WTC11 (cell line): ENCODE data around the gene SMYD1. TPM values are rescaled to one million over a fixed set of nuclear protein-coding genes. Genes with fewer than 3 reads are reported as not detected.

Source experiments
- ATAC-seq: fragments of 200-7000 bp; cut with Tn5 transposase; 2 replicates; pipeline ENCODE4 v1.10.0; 2021; ENCODE audit warnings: mild to moderate bottlenecking, moderate library complexity
- CTCF ChIA-PET: fragments of 300-600 bp; sonication (Branson Sonifier 250); formaldehyde crosslinking; loops from one replicate; lab custom pipeline; 2021; ENCODE audit warnings: antibody characterized with exemption; lab: Charles Lee
- POLR2A ChIA-PET: fragments of 350-600 bp; sonication (Branson Sonifier 250); formaldehyde crosslinking; loops from one replicate; lab custom pipeline; 2021; ENCODE audit warnings: antibody characterized with exemption; lab: Charles Lee
- DNase-seq: peaks from one replicate; pipeline ENCODE4 v3.0.0; 2021; ENCODE audit warnings: low spot score
- H3K27ac Mint-ChIP-seq: 2 replicates; pipeline ENCODE4 v1.8.0; 2021; ENCODE audit warnings: mixed read lengths
- H3K27me3 Mint-ChIP-seq: 2 replicates; pipeline ENCODE4 v1.8.0; 2021; ENCODE audit warnings: low read depth, mild to moderate bottlenecking, moderate library complexity, mixed read lengths
- H3K36me3 Mint-ChIP-seq: 2 replicates; pipeline ENCODE4 v1.8.0; 2021; ENCODE audit warnings: mixed read lengths
- H3K4me1 Mint-ChIP-seq: 2 replicates; pipeline ENCODE4 v1.8.0; 2022; ENCODE audit warnings: mixed read lengths
- H3K4me3 Mint-ChIP-seq: 2 replicates; pipeline ENCODE4 v1.8.0; 2021; ENCODE audit warnings: mild to moderate bottlenecking, moderate library complexity, mixed read lengths
- H3K9me3 Mint-ChIP-seq: 2 replicates; pipeline ENCODE4 v1.8.0; 2021; ENCODE audit warnings: mixed read lengths
- CBFB ChIP-seq: sonication (generic); formaldehyde crosslinking; IDR thresholded peaks from 2 replicates; pipeline ENCODE4 v1.8.1; 2022; ENCODE audit warnings: mild to moderate bottlenecking, low read depth, missing genetic modification reagents
- CREB1 ChIP-seq: sonication (generic); formaldehyde crosslinking; IDR thresholded peaks from 2 replicates; pipeline ENCODE4 v1.8.0; 2023; ENCODE audit warnings: mild to moderate bottlenecking, missing genetic modification reagents
- EMX1 ChIP-seq: fragments of 250-450 bp; sonication (Bioruptor Pico); IDR thresholded peaks from 2 replicates; pipeline ENCODE4 v1.8.0; 2021; ENCODE audit warnings: mild to moderate bottlenecking
- FOXJ3 ChIP-seq: sonication (generic); formaldehyde crosslinking; IDR thresholded peaks from 2 replicates; pipeline ENCODE4 v1.9.0; 2021; ENCODE audit warnings: missing genetic modification reagents, mild to moderate bottlenecking, borderline replicate concordance
- FOXP4 ChIP-seq: sonication (generic); formaldehyde crosslinking; IDR thresholded peaks from 2 replicates; pipeline ENCODE4 v1.8.0; 2022; ENCODE audit warnings: mild to moderate bottlenecking, missing genetic modification reagents
- GTF2I ChIP-seq: fragments of 250-450 bp; sonication (Bioruptor Pico); conservative IDR thresholded peaks from 2 replicates; pipeline ENCODE4 v1.4.0; 2021; ENCODE audit warnings: mild to moderate bottlenecking
- IRF1 ChIP-seq: sonication (generic); formaldehyde crosslinking; IDR thresholded peaks from 2 replicates; pipeline ENCODE4 v1.8.0; 2023; ENCODE audit warnings: missing genetic modification reagents
- IRF2 ChIP-seq: sonication (generic); formaldehyde crosslinking; IDR thresholded peaks from 2 replicates; pipeline ENCODE4 v1.8.0; 2022; ENCODE audit warnings: low read depth, missing genetic modification reagents, borderline replicate concordance
- KAT7 ChIP-seq: sonication (generic); formaldehyde crosslinking; IDR thresholded peaks from 2 replicates; pipeline ENCODE4 v1.8.1; 2023; ENCODE audit warnings: missing genetic modification reagents, mild to moderate bottlenecking, borderline replicate concordance
- NFYB ChIP-seq: sonication (generic); formaldehyde crosslinking; conservative IDR thresholded peaks from 2 replicates; pipeline ENCODE4 v1.8.0; 2022; ENCODE audit warnings: low read depth, missing genetic modification reagents
- SOX15 ChIP-seq: fragments of 250-450 bp; sonication (Bioruptor Pico); IDR thresholded peaks from 2 replicates; pipeline ENCODE4 v1.9.0; 2021; ENCODE audit warnings: mild to moderate bottlenecking
- USF1 ChIP-seq: sonication (generic); formaldehyde crosslinking; IDR thresholded peaks from 2 replicates; pipeline ENCODE4 v1.8.0; 2022; ENCODE audit warnings: mild to moderate bottlenecking, missing genetic modification reagents
- ZMAT4 ChIP-seq: fragments of 250-450 bp; sonication (Bioruptor Pico); IDR thresholded peaks from 2 replicates; pipeline ENCODE4 v1.9.0; 2021; ENCODE audit warnings: mild to moderate bottlenecking
- ZNF219 ChIP-seq: sonication (generic); formaldehyde crosslinking; IDR thresholded peaks from 2 replicates; pipeline ENCODE4 v1.8.0; 2023; ENCODE audit warnings: missing genetic modification reagents, mild to moderate bottlenecking, borderline replicate concordance
- ZNF232 ChIP-seq: sonication (generic); formaldehyde crosslinking; IDR thresholded peaks from 2 replicates; pipeline ENCODE4 v1.8.0; 2022; ENCODE audit warnings: mild to moderate bottlenecking, missing genetic modification reagents
- ZNF263 ChIP-seq: sonication (generic); formaldehyde crosslinking; IDR thresholded peaks from 2 replicates; pipeline ENCODE4 v1.8.1; 2022; ENCODE audit warnings: low read depth, mild to moderate bottlenecking, moderate library complexity, missing genetic modification reagents
- ZNF281 ChIP-seq: sonication (generic); formaldehyde crosslinking; IDR thresholded peaks from 2 replicates; pipeline ENCODE4 v1.8.0; 2023; ENCODE audit warnings: mild to moderate bottlenecking, missing genetic modification reagents
- ZNF532 ChIP-seq: fragments of 250-450 bp; sonication (Bioruptor Pico); IDR thresholded peaks from 2 replicates; pipeline ENCODE4 v1.9.0; 2021; ENCODE audit warnings: mild to moderate bottlenecking, borderline replicate concordance
- total RNA-seq: library from RNA; stranded (reverse); gene quantifications from 3 replicates; pipeline ENCODE4 v1.2.3, GENCODE V29; 2021

The SMYD1 gene
- total RNA-seq, 1 experiment from 2014 or later, result not detected

GRCh38 chr2:88100489-88100858 lies 32.8 kb downstream of the SMYD1 start:
- TF ChIP-seq ZNF263 (CRISPR knock-in tag) (no peak), FOXP4 (CRISPR knock-in tag) (no peak), KAT7 (CRISPR knock-in tag) (no peak), GTF2I (CRISPR knock-in tag) (no peak), ZNF281 (CRISPR knock-in tag) (no peak), CREB1 (CRISPR knock-in tag) (no peak), ZNF219 (CRISPR knock-in tag) (no peak), IRF2 (CRISPR knock-in tag) (no peak), EMX1 (CRISPR knock-in tag) (no peak)
- DNase-seq, result no peak
- H3K36me3 Mint-ChIP-seq, result no peaks in the 10 kb centered on the region
- ATAC-seq, result no peak
- ChIA-PET POLR2A (no interaction called here), CTCF (interaction anchor here (1.2 to 1.8 kb wide), 2 partner anchors 40 to 60 kb away, joined by 3 to 10 read pairs; no protein-coding TSS in a partner anchor)
- peaks cover 24% of the 10 kb centered on the region for H3K4me1 Mint-ChIP-seq
- peaks cover 4% of the 10 kb centered on the region; the same call in 1 of the 2 replicates for H3K27me3 Mint-ChIP-seq
- no peak overlapping the region for H3K27ac Mint-ChIP-seq
- H3K9me3 Mint-ChIP-seq, result peaks cover 4% of the 10 kb centered on the region; the same call in 1 of the 2 replicates
- H3K4me3 Mint-ChIP-seq, result no peak overlapping the region

- DNase-seq, result no peak
- CTCF ChIA-PET, result interaction anchor here (5.0 kb wide), 1 partner anchor 48 kb away, joined by 22 read pairs; no protein-coding TSS in a partner anchor
- TF ChIP-seq IRF1 (CRISPR knock-in tag), result no peak
- no peak for TF ChIP-seq FOXJ3 (CRISPR knock-in tag)
- TF ChIP-seq CBFB (CRISPR knock-in tag), result no peak
- TF ChIP-seq ZNF532 (CRISPR knock-in tag), result no peak
- TF ChIP-seq ZMAT4, result no peak
- no peak for TF ChIP-seq NFYB
- TF ChIP-seq ZNF281 (CRISPR knock-in tag), result no peak
- TF ChIP-seq SOX15 (CRISPR knock-in tag), result no peak
- TF ChIP-seq EMX1 (CRISPR knock-in tag), result no peak
- TF ChIP-seq USF1 (CRISPR knock-in tag), result no peak
- TF ChIP-seq ZNF232, result no peak
- TF ChIP-seq KAT7 (CRISPR knock-in tag), result no peak
- TF ChIP-seq FOXP4 (CRISPR knock-in tag), result no peak
Observed at GRCh38 chr2:88108796-88109195, 41.2 kb downstream of the SMYD1 start.

More at GRCh38 chr2:88108796-88109195, 41.2 kb downstream of the SMYD1 start:
- Mint-ChIP-seq H3K4me3 (no peak overlapping the region), H3K4me1 (no peaks in the 10 kb centered on the region), H3K9me3 (peaks cover 14% of the 10 kb centered on the region), H3K36me3 (peaks cover 4% of the 10 kb centered on the region; the same call in 1 of the 2 replicates), H3K27ac (no peak overlapping the region), H3K27me3 (peaks cover 4% of the 10 kb centered on the region; the same call in 1 of the 2 replicates)
- ATAC-seq, result no peak
- POLR2A ChIA-PET, result no interaction called here
